BJ (cell line): ENCODE results near the gene RAPGEF5. TPM values are rescaled to one million over a fixed set of nuclear protein-coding genes. Genes with fewer than 3 reads are reported as not detected.

Source experiments
- CTCF ChIA-PET: fragments of 350-600 bp; formaldehyde crosslinking; extraction: SDS; loops from one replicate; lab custom pipeline; 2021; ENCODE audit warnings: antibody characterized with exemption, inconsistent platforms; lab: Yijun Ruan, JAX
- POLR2A ChIA-PET: fragments of 300-600 bp; sonication (Branson Sonifier 250); formaldehyde crosslinking; extraction: SDS; loops from one replicate; lab custom pipeline; 2021; ENCODE audit warnings: antibody characterized with exemption; lab: Charles Lee
- DNase-seq: peaks from one replicate; pipeline ENCODE4 v3.0.0-alpha.2; 2011; ENCODE audit warnings: low read depth
- H3K27me3 ChIP-seq: 2 replicates; pipeline ENCODE4 v1.6.0; 2011; ENCODE audit warnings: low read length; ENCODE audit not compliant: control insufficient read depth, insufficient read depth
- H3K36me3 ChIP-seq: 2 replicates; pipeline ENCODE4 v1.5.1; 2011; ENCODE audit warnings: low read length; ENCODE audit not compliant: control insufficient read depth, insufficient read depth
- H3K4me3 ChIP-seq: 2 replicates; pipeline ENCODE4 v1.5.1; 2011; ENCODE audit warnings: low read depth, mild to moderate bottlenecking, control low read depth, low read length
- polyA plus RNA-seq: library from polyadenylated mRNA; depleted of rRNA; stranded (reverse); fragments of >200 nt; gene quantifications from 2 replicates; pipeline ENCODE4 v1.2.3, GENCODE V29; 2011
- TF ChIP-seq, protein P1 (sequence below): IDR thresholded peaks from 2 replicates; pipeline ENCODE4 v1.5.1; 2011; ENCODE audit warnings: low read depth, mild to moderate bottlenecking, control low read depth, inconsistent platforms, low read length, moderate library complexity; ENCODE audit not compliant: insufficient read depth

RAPGEF5 gene
- polyA plus RNA-seq, 1 experiment = not detected

DNA sequence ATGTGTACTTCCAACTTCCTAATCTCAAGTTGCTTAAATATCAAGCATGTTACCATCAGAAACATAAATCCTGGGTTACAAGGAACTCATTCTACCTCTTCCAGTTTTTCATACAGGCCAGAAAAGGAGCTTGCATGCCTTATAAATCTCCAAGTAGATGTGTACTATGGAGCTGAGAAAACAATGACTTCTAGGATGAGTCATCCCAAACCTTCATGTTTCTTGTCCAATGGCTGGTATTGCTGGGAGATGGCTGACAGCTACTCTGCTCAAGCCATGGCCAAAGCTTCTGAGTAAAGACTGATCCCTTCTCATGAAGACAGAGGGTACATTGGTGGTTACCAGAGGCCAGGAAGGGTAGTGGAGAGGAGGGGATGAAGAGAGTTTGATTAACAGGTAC, 8.6 kb downstream of the RAPGEF5 start:
- CTCF ChIA-PET = no interaction called here
- POLR2A ChIA-PET = no interaction called here
- Histone ChIP-seq H3K27me3 (no peaks in the 10 kb centered on the region), H3K36me3 (no peaks in the 10 kb centered on the region), H3K4me3 (no peak overlapping the region)
- no peak for DNase-seq
- TF ChIP-seq, protein P1, sequence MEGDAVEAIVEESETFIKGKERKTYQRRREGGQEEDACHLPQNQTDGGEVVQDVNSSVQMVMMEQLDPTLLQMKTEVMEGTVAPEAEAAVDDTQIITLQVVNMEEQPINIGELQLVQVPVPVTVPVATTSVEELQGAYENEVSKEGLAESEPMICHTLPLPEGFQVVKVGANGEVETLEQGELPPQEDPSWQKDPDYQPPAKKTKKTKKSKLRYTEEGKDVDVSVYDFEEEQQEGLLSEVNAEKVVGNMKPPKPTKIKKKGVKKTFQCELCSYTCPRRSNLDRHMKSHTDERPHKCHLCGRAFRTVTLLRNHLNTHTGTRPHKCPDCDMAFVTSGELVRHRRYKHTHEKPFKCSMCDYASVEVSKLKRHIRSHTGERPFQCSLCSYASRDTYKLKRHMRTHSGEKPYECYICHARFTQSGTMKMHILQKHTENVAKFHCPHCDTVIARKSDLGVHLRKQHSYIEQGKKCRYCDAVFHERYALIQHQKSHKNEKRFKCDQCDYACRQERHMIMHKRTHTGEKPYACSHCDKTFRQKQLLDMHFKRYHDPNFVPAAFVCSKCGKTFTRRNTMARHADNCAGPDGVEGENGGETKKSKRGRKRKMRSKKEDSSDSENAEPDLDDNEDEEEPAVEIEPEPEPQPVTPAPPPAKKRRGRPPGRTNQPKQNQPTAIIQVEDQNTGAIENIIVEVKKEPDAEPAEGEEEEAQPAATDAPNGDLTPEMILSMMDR = no peak

DNA sequence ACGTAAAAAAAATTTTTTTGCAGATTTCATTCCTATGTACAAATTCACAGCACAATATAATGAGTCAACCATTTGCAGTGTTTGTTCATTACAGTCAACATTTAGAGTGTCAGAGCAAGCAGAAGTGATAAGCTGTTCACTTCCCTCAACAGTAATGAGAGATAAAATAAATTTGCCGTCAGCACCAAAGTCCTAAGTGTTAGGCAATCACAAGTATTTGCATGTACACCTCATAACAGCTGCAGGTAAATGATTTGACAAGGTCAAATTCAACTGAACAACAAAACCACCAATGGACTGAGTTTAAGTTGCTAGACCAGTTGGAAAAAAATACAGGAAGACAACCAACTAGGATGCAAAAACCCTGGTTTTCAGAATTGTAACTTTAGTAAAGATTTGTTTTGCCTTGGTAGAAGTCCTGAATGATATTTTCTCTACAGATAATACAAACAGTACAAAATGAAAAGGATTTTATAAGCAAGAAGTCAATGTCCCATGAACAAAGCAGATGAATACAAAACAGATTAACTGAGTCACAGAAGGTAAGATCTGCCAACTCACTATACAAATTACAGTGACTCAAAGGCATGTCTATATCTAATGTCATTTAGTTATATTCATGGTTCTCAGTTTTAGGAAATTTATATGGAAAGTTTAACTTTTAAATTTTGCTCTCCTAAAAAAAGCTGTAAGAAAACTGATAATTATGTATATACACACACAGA, 10.4 kb downstream of the RAPGEF5 start:
- POLR2A ChIA-PET = no interaction called here
- TF ChIP-seq, protein P1 = no peak
- CTCF ChIA-PET = no interaction called here
- Histone ChIP-seq H3K36me3 (no peaks in the 10 kb centered on the region), H3K27me3 (no peaks in the 10 kb centered on the region), H3K4me3 (no peak overlapping the region)
- DNase-seq = no peak

DNA sequence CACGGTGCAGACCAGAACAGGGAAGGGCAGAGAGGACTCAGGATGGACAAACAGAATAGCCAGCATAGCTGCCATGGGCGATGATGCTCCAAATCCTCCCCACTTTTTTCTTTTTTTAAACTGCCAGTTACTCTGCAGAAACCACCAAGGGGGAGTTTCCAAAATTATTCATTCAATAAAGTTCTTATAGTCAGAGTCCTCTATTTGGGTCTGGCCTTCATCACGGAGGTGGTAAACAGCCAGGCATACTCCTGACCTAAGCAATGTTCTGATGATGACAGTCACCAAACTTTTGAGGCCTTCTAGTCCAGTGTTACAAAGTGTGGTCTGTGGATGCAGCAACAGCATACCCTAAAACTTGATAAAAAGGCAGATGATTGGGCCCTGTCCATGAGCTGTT, 12.3 kb downstream of the RAPGEF5 start:
- ChIA-PET POLR2A (no interaction called here), CTCF (no interaction called here)
- no peak for DNase-seq
- Histone ChIP-seq H3K36me3 (no peaks in the 10 kb centered on the region), H3K4me3 (no peak overlapping the region), H3K27me3 (no peaks in the 10 kb centered on the region)
- TF ChIP-seq, protein P1 = no peak

DNA sequence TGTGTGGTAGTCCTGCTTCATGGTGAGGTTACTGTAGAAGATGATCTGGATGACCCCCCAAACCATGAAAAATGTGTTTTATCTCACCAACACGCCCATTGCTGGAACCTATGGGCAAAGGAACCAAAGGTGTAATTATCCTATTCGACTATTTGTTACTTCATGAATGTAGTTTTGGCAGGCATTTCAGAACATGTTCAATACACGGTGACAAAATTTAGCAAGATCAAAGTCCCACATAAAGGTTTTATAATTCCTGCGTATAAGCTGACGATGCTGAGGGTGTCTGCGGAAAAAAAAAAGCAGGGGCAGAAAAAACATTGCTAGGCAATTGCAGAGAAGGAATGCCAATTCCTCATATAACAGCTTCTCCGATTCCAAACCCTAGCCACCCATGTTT, 13.3 kb downstream of the RAPGEF5 start:
- H3K36me3 ChIP-seq = no peaks in the 10 kb centered on the region
- ChIA-PET CTCF (no interaction called here), POLR2A (no interaction called here)
- DNase-seq = no peak
- no peak overlapping the region for H3K4me3 ChIP-seq
- H3K27me3 ChIP-seq = no peaks in the 10 kb centered on the region
- TF ChIP-seq, protein P1 = no peak

DNA sequence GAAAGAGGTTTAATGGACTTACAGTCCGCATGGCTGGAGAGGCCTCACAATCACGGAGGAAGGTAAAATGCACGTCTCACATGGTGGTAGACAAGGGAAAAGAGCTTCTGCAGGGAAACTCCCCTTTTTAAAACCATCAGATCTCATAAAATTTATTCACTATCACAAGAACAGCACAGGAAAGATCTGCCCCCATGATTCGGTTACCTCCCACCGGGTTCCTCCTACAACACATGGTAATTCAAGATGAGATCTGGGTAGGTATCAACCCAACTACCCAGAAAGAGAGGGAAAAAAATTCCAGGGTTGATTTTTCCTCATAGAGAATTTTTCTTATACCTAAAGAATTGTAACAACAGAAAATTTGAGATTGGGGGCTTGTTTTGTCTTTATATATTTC, 13.9 kb downstream of the RAPGEF5 start:
- CTCF ChIA-PET = no interaction called here
- POLR2A ChIA-PET = no interaction called here
- Histone ChIP-seq H3K36me3 (no peaks in the 10 kb centered on the region), H3K27me3 (no peaks in the 10 kb centered on the region), H3K4me3 (no peak overlapping the region)
- DNase-seq = no peak
- TF ChIP-seq, protein P1 = no peak
